CD14-positive monocyte (primary cell): ENCODE measurements around the gene CNPY1. TPM values are rescaled to one million over a fixed set of nuclear protein-coding genes. Genes with fewer than 3 reads are reported as not detected.

Source experiments
- DNase-seq, 3 donors: peaks; one replicate each; pipeline ENCODE4 v3.0.0-alpha.2; 2011 to 2022
- H2AFZ ChIP-seq: 2 replicates; pipeline ENCODE4 v1.6.0; 2012; ENCODE audit warnings: mild to moderate bottlenecking, low read depth, low read length, inconsistent platforms; ENCODE audit not compliant: insufficient read depth, poor library complexity, severe bottlenecking
- H3K27ac ChIP-seq, 2 donors: 1 replicate in 1 of 2; 2 replicates in 1 of 2; pipeline ENCODE4 v1.5.1; 2012 to 2013; ENCODE audit warnings: low read length in 2 of 2, control low read depth in 1 of 2, inconsistent platforms in 1 of 2, low read depth in 1 of 2, mild to moderate bottlenecking in 1 of 2
- H3K27me3 ChIP-seq, 2 donors: one replicate each; pipeline versions ENCODE4 v1.6.0 to v1.6.1; 2011 to 2013; ENCODE audit warnings: low read length in 2 of 2; ENCODE audit not compliant: control insufficient read depth in 2 of 2, insufficient read depth in 2 of 2
- H3K36me3 ChIP-seq, 2 donors: replicated peaks in 1 of 2; 1 replicate in 1 of 2; 2 replicates in 1 of 2; pipeline versions ENCODE4 v1.5.1 to v1.6.1; 2012 to 2013; ENCODE audit warnings: low read length in 2 of 2, control low read depth in 1 of 2, inconsistent platforms in 1 of 2, mild to moderate bottlenecking in 1 of 2; ENCODE audit not compliant: insufficient read depth in 2 of 2, control insufficient read depth in 1 of 2
- H3K4me1 ChIP-seq, 2 donors: 1 replicate in 1 of 2; 2 replicates in 1 of 2; pipeline versions ENCODE4 v1.5.1 to v1.6.1; 2012 to 2013; ENCODE audit warnings: low read length in 2 of 2, control low read depth in 1 of 2, inconsistent platforms in 1 of 2, mild to moderate bottlenecking in 1 of 2, moderate library complexity in 1 of 2; ENCODE audit not compliant: insufficient read depth in 2 of 2, control insufficient read depth in 1 of 2
- H3K4me2 ChIP-seq: replicated peaks from 2 replicates; pipeline ENCODE3; 2012; ENCODE audit warnings: low read length, moderate library complexity, mild to moderate bottlenecking; ENCODE audit not compliant: poor library complexity, severe bottlenecking; ENCODE audit errors: extremely low read depth
- H3K4me3 ChIP-seq, 3 experiments: fragments of 200-600 bp in 1 of 3; sonication (generic) in 1 of 3; replicated peaks in 1 of 3; 1 replicate in 2 of 3; 2 replicates in 1 of 3; pipeline ENCODE4 v1.5.1; 2011 to 2013; ENCODE audit warnings: low read length in 3 of 3, mild to moderate bottlenecking in 3 of 3, control low read depth in 2 of 3, low read depth in 2 of 3, inconsistent platforms in 1 of 3, moderate library complexity in 1 of 3
- H3K79me2 ChIP-seq: 2 replicates; pipeline ENCODE4 v1.6.0; 2012; ENCODE audit warnings: mild to moderate bottlenecking, control low read depth, inconsistent platforms, low read length, moderate library complexity; ENCODE audit not compliant: insufficient read depth
- H3K9ac ChIP-seq: 2 replicates; pipeline ENCODE4 v1.6.0; 2017; ENCODE audit warnings: low read length, mild to moderate bottlenecking; ENCODE audit not compliant: insufficient read depth, poor library complexity, severe bottlenecking
- H3K9me3 ChIP-seq, 2 donors: replicated peaks in 1 of 2; 1 replicate in 1 of 2; 2 replicates in 1 of 2; pipeline versions ENCODE4 v1.5.1 to v1.6.1; 2012 to 2013; ENCODE audit warnings: low read length in 2 of 2, control low read depth in 1 of 2; ENCODE audit not compliant: control insufficient read depth in 1 of 2, insufficient read depth in 1 of 2
- H4K20me1 ChIP-seq: 2 replicates; pipeline ENCODE4 v1.6.0; 2012; ENCODE audit warnings: mild to moderate bottlenecking, low read length, control low read depth, moderate library complexity; ENCODE audit not compliant: insufficient read depth
- H3K27ac Mint-ChIP-seq, 7 donors: one replicate each; pipeline ENCODE4 v1.8.0; 2020; ENCODE audit warnings: mild to moderate bottlenecking in 7 of 7, mixed read lengths in 7 of 7, moderate library complexity in 6 of 7, inconsistent platforms in 2 of 7
- H3K27me3 Mint-ChIP-seq, 3 donors: one replicate each; pipeline ENCODE4 v1.8.0; 2021 to 2022; ENCODE audit warnings: low read depth in 3 of 3, mild to moderate bottlenecking in 3 of 3, mixed read lengths in 3 of 3, moderate library complexity in 3 of 3, inconsistent platforms in 1 of 3
- H3K36me3 Mint-ChIP-seq, 2 donors: one replicate each; pipeline ENCODE4 v1.8.0; 2020; ENCODE audit warnings: mixed read lengths in 2 of 2, inconsistent platforms in 1 of 2, mild to moderate bottlenecking in 1 of 2
- H3K4me1 Mint-ChIP-seq: one replicate; pipeline ENCODE4 v1.8.0; 2020; ENCODE audit warnings: mild to moderate bottlenecking, mixed read lengths
- H3K4me3 Mint-ChIP-seq, 2 donors: one replicate each; pipeline ENCODE4 v1.8.0; 2020; ENCODE audit warnings: mild to moderate bottlenecking in 2 of 2, mixed read lengths in 2 of 2, moderate library complexity in 1 of 2
- H3K9me3 Mint-ChIP-seq, 7 donors: one replicate each; pipeline ENCODE4 v1.8.0; 2020 to 2022; ENCODE audit warnings: mixed read lengths in 7 of 7, mild to moderate bottlenecking in 6 of 7, moderate library complexity in 6 of 7, inconsistent platforms in 2 of 7
- CTCF ChIP-seq: fragments of 200-600 bp; IDR thresholded peaks from one replicate; pipeline ENCODE4 v1.8.0; 2022; ENCODE audit warnings: antibody characterized with exemption, mild to moderate bottlenecking
- WGBS: methylation state at CpG from one replicate; pipeline ENCODE4 v1.1.5; 2013; ENCODE audit warnings: missing lambda C conversion rate; ENCODE audit not compliant: insufficient coverage; 5-methylcytosine and 5-hydroxymethylcytosine counted together
- intact Hi-C, 2 donors: fragments of 100-400 bp; cut with micrococcal nuclease; formaldehyde crosslinking; loops; one replicate each; pipeline versions ENCODE4 v1.15.0 to v1.15.1; 2023
- polyA plus RNA-seq, 3 donors: library from polyadenylated mRNA; depleted of rRNA in 1 of 3; unstranded in 2 of 3; stranded (reverse) in 1 of 3; fragments of 300-500 nt in 2 of 3; fragments of >200 nt in 1 of 3; fragmentation: Illumina TruSeq in 2 of 3; gene quantifications; 1 replicate in 2 of 3; 2 replicates in 1 of 3; pipeline ENCODE4 v1.2.3, GENCODE V29; 2012 to 2021

Gene CNPY1
- polyA plus RNA-seq, 3 donors = not detected

- Histone ChIP-seq H3K36me3 (no peaks in the 10 kb centered on the region), H3K9ac (no peak overlapping the region), H3K4me3 (no peak overlapping the region), H3K4me2 (no peak overlapping the region), H2AFZ (peak overlapping the region; percentile 77), H3K27me3 (peaks cover 0 to 67% of the 10 kb centered on the region in 2 donors), H3K27ac (no peak overlapping the region), H3K4me1 (peaks cover 20 to 21% of the 10 kb centered on the region in 2 donors), H4K20me1 (no peaks in the 10 kb centered on the region), H3K79me2 (no peaks in the 10 kb centered on the region), H3K9me3 (no peaks in the 10 kb centered on the region)
- Mint-ChIP-seq H3K36me3 (peaks cover 0 to 4% of the 10 kb centered on the region in 2 donors), H3K27me3 (peaks cover 42 to 90% (median 51%) of the 10 kb centered on the region in 3 donors), H3K4me3 (peak overlapping the region in 1 of 2 donors; percentile 97), H3K9me3 (peaks cover 7 to 19% (median 10%) of the 10 kb centered on the region in 7 donors), H3K4me1 (peaks cover 23% of the 10 kb centered on the region), H3K27ac (peak overlapping the region in 1 of 7 donors; percentile 38)
- 89% methylated on average over 14 of the region's 20 CpGs for WGBS
- intact Hi-C loops = no loop called here
- no peak for TF ChIP-seq CTCF
- DNase-seq = no peak
Measured at GRCh38 chr7:155489158-155489840, 57.1 kb downstream of the CNPY1 start.

GRCh38 chr7:155488483-155489127, 57.8 kb downstream of the CNPY1 start:
- no peak overlapping the region for H3K9ac ChIP-seq
- H3K4me3 Mint-ChIP-seq = no peak overlapping the region
- no peak overlapping the region for H3K4me3 ChIP-seq
- peaks cover 0 to 4% of the 10 kb centered on the region in 2 donors for H3K36me3 Mint-ChIP-seq
- intact Hi-C loops = no loop called here
- peaks cover 23% of the 10 kb centered on the region for H3K4me1 Mint-ChIP-seq
- TF ChIP-seq CTCF = no peak
- no peak overlapping the region for H3K27ac Mint-ChIP-seq
- no peaks in the 10 kb centered on the region for H4K20me1 ChIP-seq
- WGBS = 72% methylated on average over 9 of the region's 9 CpGs
- H3K27me3 Mint-ChIP-seq = peaks cover 45 to 90% (median 53%) of the 10 kb centered on the region in 3 donors
- H3K4me1 ChIP-seq = peaks cover 20 to 21% of the 10 kb centered on the region in 2 donors
- H3K4me2 ChIP-seq = no peak overlapping the region
- DNase-seq = no peak
- no peak overlapping the region for H3K27ac ChIP-seq
- no peaks in the 10 kb centered on the region for H3K36me3 ChIP-seq
- no peaks in the 10 kb centered on the region for H3K9me3 ChIP-seq
- peaks cover 0 to 67% of the 10 kb centered on the region in 2 donors for H3K27me3 ChIP-seq
- H2AFZ ChIP-seq = no peak overlapping the region
- H3K79me2 ChIP-seq = no peaks in the 10 kb centered on the region
- peaks cover 7 to 19% (median 10%) of the 10 kb centered on the region in 7 donors for H3K9me3 Mint-ChIP-seq
